Activated CD8-positive, alpha-beta memory T cell treated with anti-CD3 and anti-CD28 coated beads, Interleukin-2, amount 50 U/mL, for 1 hour (primary cell): Measurements from ENCODE around the gene DND1.
"Not testable (repeated sequence)": the region's sequence is repeated elsewhere in the genome, so short reads cannot be mapped to it uniquely, and the experiment has no call there.

Experiments used
- DNase-seq: peaks from one replicate; pipeline ENCODE4 v3.0.0-alpha.2; 2020; ENCODE audit errors: extremely low read depth

The DND1 gene

GRCh38 chr5:140672455-140673186 is 755 bp downstream of the DND1 start:
- DNase-seq = no peak

- DNase-seq = no peak
Observed at GRCh38 chr5:140671472-140672125, 1.8 kb downstream of the DND1 start.

- DNase-seq = not testable (repeated sequence)
Observed at GRCh38 chr5:140671035-140671434, 2.3 kb downstream of the DND1 start.

GRCh38 chr5:140664359-140665119 is 8.8 kb downstream of the DND1 start, which contains the start of gene WDR55:
TSS of gene WDR55 (plus strand) at chr5:140664904. CDS start at chr5:140664913, 9 bp downstream.
- DNase-seq = peak; percentile 88

- no peak for DNase-seq
Observed at GRCh38 chr5:140664030-140664358, 9.4 kb downstream of the DND1 start.

GRCh38 chr5:140660371-140660770 is 13.0 kb downstream of the DND1 start:
- not testable (repeated sequence) for DNase-seq

- no peak for DNase-seq
Observed at GRCh38 chr5:140658870-140659269, 14.5 kb downstream of the DND1 start.

- no peak for DNase-seq
Observed at GRCh38 chr5:140647042-140647419, 26.3 kb downstream of the DND1 start.

- DNase-seq = no peak
Observed at GRCh38 chr5:140642718-140643117, 30.7 kb downstream of the DND1 start.

- DNase-seq = no peak
Observed at GRCh38 chr5:140641716-140642115, 31.7 kb downstream of the DND1 start.

GRCh38 chr5:140639148-140639981 is 34.0 kb downstream of the DND1 start, which contains the start of gene TMCO6:
TSS of gene TMCO6 (plus strand) at chr5:140639451. CDS start at chr5:140639528, 77 bp downstream.
- peak; percentile 92 for DNase-seq

GRCh38 chr5:140638898-140639147 is 34.6 kb downstream of the DND1 start:
- DNase-seq = not testable (repeated sequence)

- no peak for DNase-seq
Observed at GRCh38 chr5:140637371-140638100, 35.8 kb downstream of the DND1 start.

- no peak for DNase-seq
Observed at GRCh38 chr5:140635291-140636257, 37.8 kb downstream of the DND1 start.

- DNase-seq = no peak
Observed at GRCh38 chr5:140634103-140634502, 39.3 kb downstream of the DND1 start.

- no peak for DNase-seq
Observed at GRCh38 chr5:140633501-140633900, 39.9 kb downstream of the DND1 start.

GRCh38 chr5:140633021-140633471 is 40.3 kb downstream of the DND1 start, which contains the start of gene CD14:
TSS of gene CD14 (minus strand) at chr5:140633175. CDS start at chr5:140633071, 104 bp downstream.
- DNase-seq = no peak

GRCh38 chr5:140632366-140633020 is 40.9 kb downstream of the DND1 start:
- no peak for DNase-seq

- no peak for DNase-seq
Observed at GRCh38 chr5:140631831-140632365, 41.5 kb downstream of the DND1 start.
